K562 (cell line): ENCODE data around the gene CLPSL2. TPM values are rescaled to one million over a fixed set of nuclear protein-coding genes. Genes with fewer than 3 reads are reported as not detected.

Source experiments
- ARHGAP35 ChIP-seq: fragments of 450-650 bp; IDR thresholded peaks from 2 replicates; pipeline ENCODE4 v1.6.1; 2018; ENCODE audit not compliant: partially characterized antibody
- CHD2 ChIP-seq: IDR thresholded peaks from 2 replicates; pipeline ENCODE4 v1.6.1; 2011; ENCODE audit warnings: low read depth, low read length
- DACH1 ChIP-seq: fragments of 450-650 bp; IDR thresholded peaks from 2 replicates; pipeline ENCODE4 v1.6.1; 2018; ENCODE audit not compliant: partially characterized antibody
- MXI1 ChIP-seq: IDR thresholded peaks from 2 replicates; pipeline ENCODE4 v1.6.1; 2011; ENCODE audit warnings: low read depth, mild to moderate bottlenecking, improper control_type of control experiment, low read length
- NR3C1 ChIP-seq: sonication (generic); formaldehyde crosslinking; IDR thresholded peaks from 2 replicates; pipeline ENCODE4 v1.8.1; 2022; ENCODE audit warnings: missing genetic modification reagents
- POLR2H ChIP-seq: IDR thresholded peaks from 2 replicates; pipeline ENCODE4 v1.6.1; 2016; ENCODE audit warnings: missing genetic modification characterization, low read depth, mild to moderate bottlenecking, control low read depth, missing compliant biosample characterization, moderate library complexity
- RREB1 ChIP-seq: fragments of 250-450 bp; sonication (Bioruptor Pico); IDR thresholded peaks from 2 replicates; pipeline ENCODE4 v1.4.0; 2020
- TCF7L2 ChIP-seq: fragments of 150-350 bp; IDR thresholded peaks from 2 replicates; pipeline ENCODE4 v1.6.1; 2016; ENCODE audit warnings: low read depth, mild to moderate bottlenecking, low read length, moderate library complexity
- ZC3H4 ChIP-seq: sonication (generic); formaldehyde crosslinking; IDR thresholded peaks from 2 replicates; pipeline ENCODE4 v1.9.0; 2021; ENCODE audit warnings: missing genetic modification reagents, borderline replicate concordance
- ZMIZ1 ChIP-seq, 2 experiments: fragments of 150-350 bp in 1 of 2; IDR thresholded peaks; 2 replicates each; pipeline ENCODE4 v1.6.1; 2012 to 2016; ENCODE audit warnings: low read depth in 2 of 2, low read length in 2 of 2, mild to moderate bottlenecking in 1 of 2, moderate library complexity in 1 of 2
- ZNF165 ChIP-seq: fragments of 250-450 bp; sonication (Bioruptor Pico); IDR thresholded peaks from 2 replicates; pipeline ENCODE4 v1.4.0; 2020; ENCODE audit warnings: borderline replicate concordance
- ZNF197 ChIP-seq: fragments of 200-800 bp; sonication (Bioruptor generic); IDR thresholded peaks from 2 replicates; pipeline ENCODE4 v1.6.1; 2016; ENCODE audit warnings: low read depth, missing genetic modification characterization, missing compliant biosample characterization
- ZNF253 ChIP-seq: fragments of 250-450 bp; sonication (Bioruptor Pico); conservative IDR thresholded peaks from 2 replicates; pipeline ENCODE4 v1.6.1; 2021; ENCODE audit warnings: mild to moderate bottlenecking
- ZNF274 ChIP-seq: IDR thresholded peaks from 2 replicates; pipeline ENCODE4 v1.6.1; 2011; ENCODE audit warnings: low read depth, mild to moderate bottlenecking, low read length, moderate library complexity, borderline replicate concordance
- polyA plus RNA-seq, 8 experiments: library from polyadenylated mRNA; depleted of rRNA in 4 of 8; stranded (reverse) in 5 of 8; unstranded in 3 of 8; fragments of >200 nt; fragmentation: Nextera tagmentation in 2 of 8; fragmentation: Illumina TruSeq in 1 of 8; extraction: Ambion mirVana in 2 of 8; extraction: Trizol in 1 of 8; gene quantifications; 2 replicates each; pipeline versions ENCODE4 v1.2.1 to v1.2.3, GENCODE V29; 2011 to 2014; ENCODE audit warnings: inconsistent platforms in 1 of 8, missing spikeins in 1 of 8
- total RNA-seq, 7 experiments: library from RNA; depleted of rRNA in 6 of 7; stranded (reverse); fragments of >200 nt in 6 of 7; fragmentation: Illumina TruSeq in 2 of 7; extraction: Trizol in 2 of 7; gene quantifications; 2 replicates each; pipeline versions ENCODE4 v1.2.1 to v1.2.3, GENCODE V29; 2011 to 2021; ENCODE audit warnings: low replicate concordance in 1 of 7
- TF ChIP-seq, protein P1 (sequence below), 2 experiments: fragments of 450-650 bp in 1 of 2; sonication (generic) in 1 of 2; formaldehyde crosslinking in 1 of 2; IDR thresholded peaks in 1 of 2; conservative IDR thresholded peaks in 1 of 2; 2 replicates each; pipeline versions ENCODE4 v1.6.1 to v1.8.1; 2016 to 2023; ENCODE audit warnings: mild to moderate bottlenecking in 2 of 2, moderate library complexity in 2 of 2, inconsistent platforms in 1 of 2, missing genetic modification reagents in 1 of 2

CLPSL2 gene
- total and polyA plus RNA-seq, 9 of the 15 experiments (the other 6 are each of a cell fraction or from before 2014, with no cell fraction given): not detected

- TF ChIP-seq ZNF274 (no peak), ZNF197 (CRISPR knock-in tag) (0 out of 2 replicates have a peak, but pooled peaks have one; percentile 70), MXI1 (no peak), RREB1 (CRISPR knock-in tag) (0 out of 2 replicates have a peak, but pooled peaks have one; percentile 16), ZMIZ1 (IDR thresholded peaks at IDR 0.05; ENCODE audit: low read depth in 2 of 2, low read length in 2 of 2) (peak; percentile 67 to 71), ZC3H4 (CRISPR knock-in tag) (no peak), NR3C1 (peak; percentile 71; the same call in 1 of the 2 replicates), ZNF165 (no peak), CHD2 (peak; percentile 89), ARHGAP35 (peak; percentile 32), TCF7L2 (no peak), DACH1 (no peak), POLR2H (tag) (no peak), ZNF253 (CRISPR knock-in tag) (no peak)
- TF ChIP-seq, protein P1, sequence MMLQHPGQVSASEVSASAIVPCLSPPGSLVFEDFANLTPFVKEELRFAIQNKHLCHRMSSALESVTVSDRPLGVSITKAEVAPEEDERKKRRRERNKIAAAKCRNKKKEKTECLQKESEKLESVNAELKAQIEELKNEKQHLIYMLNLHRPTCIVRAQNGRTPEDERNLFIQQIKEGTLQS (IDR thresholded peaks at IDR 0.05): no peak
- TF ChIP-seq, protein P1 (CRISPR knock-in tag; conservative IDR thresholded peaks at IDR 0.05): 0 out of 2 replicates have a peak, but pooled peaks have one; percentile 68
Observed at GRCh38 chr6:35727935-35728682, 48.3 kb upstream of the CLPSL2 start (continued).
